Sciatic nerve (tissue), 2 donors: ENCODE data around the gene PRKAR2A. TPM values are rescaled to one million over a fixed set of nuclear protein-coding genes. Genes with fewer than 3 reads are reported as not detected.
"Not testable (repeated sequence)": the region's sequence is repeated elsewhere in the genome, so short reads cannot be mapped to it uniquely, and the experiment has no call there.

Source experiments
- ATAC-seq: fragments of 200-7000 bp; cut with Tn5 transposase; one replicate; pipeline ENCODE4 v1.9.1; 2020; ENCODE audit warnings: mild to moderate bottlenecking, moderate library complexity
- DNase-seq: peaks from one replicate; pipeline ENCODE4 v3.0.0-alpha.2; 2020; ENCODE audit warnings: low spot score
- intact Hi-C: fragments of 100-400 bp; cut with DNase I; formaldehyde crosslinking; loops from one replicate; pipeline ENCODE4 v1.14.2; 2022
- total RNA-seq: library from RNA; stranded (reverse); fragmentation: NEBNext Ultra II Directional; extraction: Animal tissue kit (Norgen Biotek cat#: 25700); gene quantifications from one replicate; pipeline ENCODE4 v1.2.1, GENCODE V29; 2021
- donor health status: DM: no; HTN: no; CAD: no.
- donor health status: DM: no; HTN: no; CAD: no.

PRKAR2A gene
- total RNA-seq, 1 donor from 2014 or later = 46.5 TPM

GRCh38 chr3:48788544-48789162 is 59.0 kb downstream of the PRKAR2A start:
- DNase-seq (no peak), ATAC-seq (no peak)
- intact Hi-C loops = no loop called here

DNA sequence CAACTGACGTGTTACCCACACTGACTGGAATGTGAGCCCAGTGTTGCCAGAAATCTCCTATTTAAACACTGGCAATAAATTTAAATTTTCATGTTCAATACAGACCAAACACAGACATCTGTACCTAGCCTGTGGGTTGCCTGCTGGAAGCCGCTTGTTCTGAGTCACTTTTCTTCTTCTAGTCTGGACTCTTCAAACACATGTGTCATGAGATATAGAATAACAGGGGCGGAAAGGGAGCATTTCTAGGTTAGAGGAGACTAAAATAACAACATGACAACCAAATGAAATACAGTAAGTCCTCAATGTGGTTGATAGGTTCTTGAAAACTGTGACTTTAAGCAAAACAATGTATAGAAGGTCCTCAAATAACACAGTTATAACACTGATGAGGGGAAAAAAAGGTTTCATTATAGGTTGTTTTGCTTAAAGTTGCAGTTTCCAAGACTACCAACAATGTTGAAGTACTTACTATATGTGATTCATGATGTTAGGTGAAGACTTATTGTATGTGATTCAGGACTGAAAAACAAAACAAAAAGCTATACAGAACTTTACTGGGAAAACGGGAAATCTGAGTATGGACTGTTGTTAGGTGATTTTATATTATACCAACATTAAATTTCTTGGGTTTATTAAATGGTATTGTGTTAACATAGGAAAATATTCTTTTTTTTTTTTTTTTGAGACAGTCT is 63.1 kb downstream of the PRKAR2A start:
- intact Hi-C loops = no loop called here
- DNase-seq (no peak), ATAC-seq (no peak)

DNA sequence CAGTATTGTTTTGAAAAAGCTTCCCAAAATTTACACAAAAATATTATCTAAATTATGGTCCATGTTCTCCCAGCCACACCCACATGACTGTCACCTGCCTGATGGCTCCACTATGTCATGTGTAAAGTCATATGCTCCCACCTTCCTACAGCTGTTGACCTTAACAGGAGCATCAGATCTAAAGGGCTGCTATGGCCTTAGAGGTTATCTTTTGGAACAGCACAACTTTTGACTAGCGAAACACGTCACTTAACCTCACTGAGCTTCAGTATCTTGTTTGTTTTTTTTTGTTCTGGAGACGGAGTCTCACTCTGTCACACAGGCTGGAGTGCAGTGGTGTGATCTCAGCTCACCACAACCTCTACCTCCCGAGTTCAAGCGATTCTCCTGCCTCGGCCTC is 64.4 kb downstream of the PRKAR2A start:
- no peak for ATAC-seq
- no peak for DNase-seq
- intact Hi-C loops = no loop called here

GRCh38 chr3:48782046-48782445 is 65.6 kb downstream of the PRKAR2A start:
- intact Hi-C loops = no loop called here
- no peak for DNase-seq
- ATAC-seq = no peak

GRCh38 chr3:48778565-48778964 is 69.1 kb downstream of the PRKAR2A start:
- intact Hi-C loops, ATAC-seq, DNase-seq: not testable (repeated sequence)

DNA sequence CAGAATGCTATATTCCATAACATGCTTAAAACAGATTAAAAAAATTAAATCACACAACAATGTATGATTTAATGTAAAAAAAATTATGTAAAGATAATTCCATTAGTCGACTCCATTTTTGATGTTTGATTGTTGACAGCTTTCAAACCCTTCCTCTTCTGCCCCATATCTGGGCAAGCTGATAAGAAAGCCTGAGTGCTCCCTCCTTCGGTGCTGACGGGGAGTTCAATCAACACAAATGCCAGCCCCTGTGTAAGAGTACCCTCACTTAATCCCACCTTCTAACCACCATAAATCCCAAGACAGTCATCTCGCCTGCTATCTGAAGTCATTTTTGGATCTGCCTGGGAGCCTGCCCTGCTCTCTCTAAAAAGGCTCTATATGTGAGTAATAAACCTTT is 70.8 kb downstream of the PRKAR2A start:
- no peak for ATAC-seq
- intact Hi-C loops = no loop called here
- no peak for DNase-seq

GRCh38 chr3:48770192-48770502 is 77.5 kb downstream of the PRKAR2A start:
- intact Hi-C loops = no loop called here
- ATAC-seq = no peak
- DNase-seq = no peak

- intact Hi-C loops = no loop called here
- no peak for DNase-seq
- peak; percentile 49 for ATAC-seq
These were observed 82.3 kb downstream of the PRKAR2A start for GRCh38 chr3:48765376-48765775.

DNA sequence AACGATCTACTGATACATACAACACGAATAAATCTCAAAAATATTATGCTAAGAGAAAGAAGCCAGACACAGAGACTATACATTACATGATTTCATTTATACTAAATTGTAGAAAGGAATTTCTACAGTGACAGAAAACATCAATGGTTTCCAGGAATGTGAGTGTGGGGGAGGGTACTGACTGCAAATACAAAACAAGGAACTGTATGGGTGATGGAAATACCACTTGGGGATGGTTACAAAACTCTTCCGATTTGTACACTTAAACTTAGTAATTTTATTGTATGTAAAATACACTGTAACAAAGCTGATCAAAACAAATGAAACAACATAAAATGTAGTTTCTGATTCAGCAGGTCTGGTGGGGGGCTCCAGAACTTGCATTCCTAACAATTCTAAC is 84.9 kb downstream of the PRKAR2A start:
- ATAC-seq = no peak
- no peak for DNase-seq
- intact Hi-C loops = no loop called here

- intact Hi-C loops, DNase-seq: not testable (repeated sequence)
These were observed 87.6 kb downstream of the PRKAR2A start for GRCh38 chr3:48759991-48760540.

DNA sequence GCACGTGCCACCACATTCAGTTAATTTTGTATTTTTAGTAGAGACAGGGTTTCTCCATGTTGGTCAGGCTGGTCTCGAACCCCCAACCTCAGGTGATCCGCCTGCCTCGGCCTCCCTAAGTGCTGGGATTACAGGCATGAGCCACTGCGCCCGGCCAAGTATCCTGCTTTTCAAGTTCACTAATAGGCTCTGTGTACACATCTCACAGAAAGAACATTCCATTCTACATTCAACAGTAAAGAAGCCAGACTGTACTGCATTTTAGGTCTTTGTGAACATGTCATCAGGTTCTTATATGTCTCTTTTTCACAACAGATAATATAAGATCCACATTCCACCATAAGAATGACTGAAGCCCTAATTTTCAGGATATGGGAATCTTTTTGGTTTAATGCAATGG is 88.1 kb downstream of the PRKAR2A start:
- DNase-seq, ATAC-seq, intact Hi-C loops: not testable (repeated sequence)

More at GRCh38 chr3:48759991-48760540, 87.6 kb downstream of the PRKAR2A start:
- not testable (repeated sequence) for ATAC-seq

DNA sequence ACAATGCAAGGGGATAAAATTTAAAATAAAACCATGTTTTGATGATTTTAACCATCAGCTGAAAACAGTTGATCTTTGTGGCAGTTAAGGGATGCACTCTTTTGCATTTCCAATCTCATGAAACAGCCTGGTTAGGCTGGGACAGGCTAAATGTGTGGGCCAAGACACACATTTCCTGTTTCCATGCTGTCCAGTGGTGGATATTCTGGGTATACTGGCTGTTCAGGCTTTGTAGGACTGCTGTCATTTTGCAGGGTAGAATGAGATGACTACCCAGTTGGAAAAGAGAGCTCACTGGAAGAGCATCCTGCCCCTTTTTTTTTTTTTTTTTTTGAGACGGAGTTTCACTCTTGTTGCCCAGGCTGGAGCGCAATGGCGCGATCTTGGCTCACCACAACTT is 88.6 kb downstream of the PRKAR2A start:
- no peak for ATAC-seq
- intact Hi-C loops = no loop called here

DNA sequence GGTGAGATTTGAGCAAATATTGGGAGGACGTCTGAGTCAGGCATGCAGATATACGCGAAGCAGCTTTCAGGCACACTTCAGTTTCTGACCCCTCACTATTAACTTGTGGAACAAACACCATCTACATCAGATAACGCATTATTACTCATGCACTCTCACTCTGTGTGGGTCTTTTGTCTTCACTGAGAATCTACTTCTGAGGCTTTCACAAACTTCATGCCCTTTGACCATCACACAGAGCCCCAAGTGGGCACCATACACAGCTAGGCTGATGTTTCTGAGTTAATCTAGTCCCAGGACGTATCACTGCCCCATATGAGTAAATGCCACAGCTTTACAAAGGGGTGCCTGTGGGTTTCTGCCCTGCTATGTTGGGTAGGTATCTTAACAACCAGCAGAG is 91.0 kb downstream of the PRKAR2A start:
- intact Hi-C loops = no loop called here
- DNase-seq = no peak
- no peak for ATAC-seq

More for the DNA sequence above, 88.6 kb downstream of the PRKAR2A start:
- DNase-seq = no peak

- ATAC-seq (no peak), DNase-seq (no peak)
- intact Hi-C loops = no loop called here
These were observed 96.8 kb downstream of the PRKAR2A start for GRCh38 chr3:48750856-48751255.

- DNase-seq (no peak), ATAC-seq (peak; percentile 33)
- intact Hi-C loops = no loop called here
These were observed 98.9 kb downstream of the PRKAR2A start for GRCh38 chr3:48748754-48749153.

DNA sequence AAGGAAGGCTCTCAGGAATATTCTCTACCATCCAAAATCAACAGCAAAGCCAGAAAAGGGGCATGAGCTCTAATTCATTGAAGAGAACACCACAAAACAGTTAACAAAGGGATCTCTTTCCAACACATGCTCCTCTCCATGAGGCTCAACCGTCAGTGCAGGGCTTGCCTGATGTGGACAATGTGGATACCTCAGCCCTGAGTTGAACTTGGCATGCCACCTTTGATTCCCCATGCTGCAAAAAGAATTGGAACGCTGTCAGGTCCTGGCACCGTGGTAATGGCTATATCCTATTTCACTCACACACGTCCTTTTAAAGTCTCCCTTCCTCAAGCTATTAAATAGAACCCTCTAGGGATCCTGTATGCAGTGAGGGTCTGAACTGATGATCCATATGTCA is 100.0 kb downstream of the PRKAR2A start:
- intact Hi-C loops = no loop called here
- DNase-seq (no peak), ATAC-seq (peak; percentile 52)

GRCh38 chr3:48747015-48747615 is 100.6 kb downstream of the PRKAR2A start:
- DNase-seq (no peak), ATAC-seq (peak; percentile 86)
- intact Hi-C loops = no loop called here

- ATAC-seq (no peak), DNase-seq (no peak)
- intact Hi-C loops = no loop called here
These were observed 103.9 kb downstream of the PRKAR2A start for GRCh38 chr3:48743773-48744172.

- DNase-seq, ATAC-seq, intact Hi-C loops: not testable (repeated sequence)
These were observed 106.4 kb downstream of the PRKAR2A start for GRCh38 chr3:48741226-48741625.
